ENCODE data around the gene FAM47E. TPM values are rescaled to one million over a fixed set of nuclear protein-coding genes. Genes with fewer than 3 reads are reported as not detected.

The FAM47E gene
- total and polyA plus RNA-seq, 4 donors = 0.85 to 2.5 (median 1.7) TPM

DNA sequence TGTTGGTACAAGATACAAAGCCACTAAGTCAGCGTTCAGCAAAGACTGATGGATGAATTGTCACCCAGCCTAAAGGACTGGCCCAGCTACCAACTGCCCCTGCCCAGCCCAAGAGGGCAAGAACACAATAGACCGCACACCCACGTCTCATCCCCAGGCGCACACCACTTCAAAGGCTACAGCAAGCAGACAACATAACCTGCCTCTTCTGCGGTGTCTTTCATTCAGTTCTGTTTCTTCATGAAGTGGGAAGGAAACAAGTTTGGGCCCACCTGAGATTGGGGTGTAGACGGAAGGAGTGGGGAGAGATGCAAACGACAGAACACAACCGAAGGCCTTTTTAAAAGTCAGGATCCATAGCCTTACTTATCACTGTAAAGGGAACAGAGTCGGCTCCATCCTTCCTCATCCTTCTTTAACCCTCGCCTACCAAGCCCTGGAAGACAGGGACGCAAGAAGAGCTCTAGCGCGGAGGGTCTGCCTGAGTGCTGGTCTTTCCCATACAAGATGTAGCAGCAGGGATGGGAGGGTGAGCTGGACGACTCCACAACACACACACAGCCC is 38.6 kb upstream of the FAM47E start:
- WGBS = under 1% methylated on average over 14 of the region's 14 CpGs
- Histone ChIP-seq H3K9ac (ENCODE audit: low read depth in 1 of 2, low read length in 2 of 2) (peak overlapping the region; percentile 83 to 95), H3K27ac (ENCODE audit: low read depth in 1 of 2, low read length in 2 of 2) (peak overlapping the region; percentile 98 to 99)

DNA sequence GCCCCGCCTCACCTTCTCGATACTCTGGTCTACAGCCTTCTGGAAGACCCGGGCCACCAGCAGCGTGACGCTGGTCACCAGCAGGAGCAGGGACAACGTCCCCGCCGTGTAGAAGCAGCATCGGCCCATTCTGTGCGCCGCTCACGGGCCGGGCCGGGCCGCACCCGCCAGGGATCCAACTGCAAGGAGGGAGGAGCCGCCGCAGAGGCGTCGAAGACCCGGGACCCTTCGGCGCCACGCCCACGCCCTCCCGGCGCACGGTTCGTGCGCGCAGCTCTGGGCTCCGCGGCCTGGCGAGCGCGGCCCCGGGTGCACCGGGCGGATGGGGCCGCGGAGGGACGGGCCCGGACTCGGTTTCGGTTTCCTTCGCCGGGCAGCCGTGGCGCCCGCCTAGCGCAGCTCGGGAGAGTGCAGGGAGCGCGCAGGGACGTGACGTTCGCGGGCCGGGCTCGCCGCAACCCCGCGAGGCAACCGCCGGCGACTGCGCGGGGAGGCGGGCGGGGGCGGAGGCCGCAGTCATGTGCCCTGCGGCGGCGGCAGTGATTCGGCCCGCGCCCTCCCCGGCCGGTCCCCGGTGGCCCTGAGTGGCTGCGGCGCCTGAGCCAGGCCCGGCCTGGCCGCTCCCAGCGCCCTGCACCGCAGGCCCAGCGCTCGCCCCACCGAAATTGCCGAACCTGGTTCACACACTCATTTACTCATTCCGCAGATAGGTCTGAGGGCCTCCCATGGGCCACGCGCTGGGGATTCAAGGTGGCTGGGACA is 37.9 kb upstream of the FAM47E start, which contains the start of gene SCARB2:
Gene SCARB2, minus strand, starts transcription at position 410 of the 762 bp plus-strand sequence. Its CDS starts 281 bp downstream, at position 129.
- H3K9ac ChIP-seq (ENCODE audit: low read depth in 1 of 2, low read length in 2 of 2) = peak within 1 kb of the TSS; percentile 83 to 95
- no peak for TF ChIP-seq FOXA1 (IDR thresholded peaks at IDR 0.05)
- TF ChIP-seq JUND (IDR thresholded peaks at IDR 0.05) = no peak
- no peak for TF ChIP-seq HNF4G (IDR thresholded peaks at IDR 0.05)
- TF ChIP-seq EGR1 (IDR thresholded peaks at IDR 0.05; ENCODE audit: low read depth in 2 of 2) = peak in 1 of 2 donors; percentile 86
- TF ChIP-seq, protein P1, sequence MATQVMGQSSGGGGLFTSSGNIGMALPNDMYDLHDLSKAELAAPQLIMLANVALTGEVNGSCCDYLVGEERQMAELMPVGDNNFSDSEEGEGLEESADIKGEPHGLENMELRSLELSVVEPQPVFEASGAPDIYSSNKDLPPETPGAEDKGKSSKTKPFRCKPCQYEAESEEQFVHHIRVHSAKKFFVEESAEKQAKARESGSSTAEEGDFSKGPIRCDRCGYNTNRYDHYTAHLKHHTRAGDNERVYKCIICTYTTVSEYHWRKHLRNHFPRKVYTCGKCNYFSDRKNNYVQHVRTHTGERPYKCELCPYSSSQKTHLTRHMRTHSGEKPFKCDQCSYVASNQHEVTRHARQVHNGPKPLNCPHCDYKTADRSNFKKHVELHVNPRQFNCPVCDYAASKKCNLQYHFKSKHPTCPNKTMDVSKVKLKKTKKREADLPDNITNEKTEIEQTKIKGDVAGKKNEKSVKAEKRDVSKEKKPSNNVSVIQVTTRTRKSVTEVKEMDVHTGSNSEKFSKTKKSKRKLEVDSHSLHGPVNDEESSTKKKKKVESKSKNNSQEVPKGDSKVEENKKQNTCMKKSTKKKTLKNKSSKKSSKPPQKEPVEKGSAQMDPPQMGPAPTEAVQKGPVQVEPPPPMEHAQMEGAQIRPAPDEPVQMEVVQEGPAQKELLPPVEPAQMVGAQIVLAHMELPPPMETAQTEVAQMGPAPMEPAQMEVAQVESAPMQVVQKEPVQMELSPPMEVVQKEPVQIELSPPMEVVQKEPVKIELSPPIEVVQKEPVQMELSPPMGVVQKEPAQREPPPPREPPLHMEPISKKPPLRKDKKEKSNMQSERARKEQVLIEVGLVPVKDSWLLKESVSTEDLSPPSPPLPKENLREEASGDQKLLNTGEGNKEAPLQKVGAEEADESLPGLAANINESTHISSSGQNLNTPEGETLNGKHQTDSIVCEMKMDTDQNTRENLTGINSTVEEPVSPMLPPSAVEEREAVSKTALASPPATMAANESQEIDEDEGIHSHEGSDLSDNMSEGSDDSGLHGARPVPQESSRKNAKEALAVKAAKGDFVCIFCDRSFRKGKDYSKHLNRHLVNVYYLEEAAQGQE (IDR thresholded peaks at IDR 0.05) = peak; percentile 48
- no peak for TF ChIP-seq RXRA (IDR thresholded peaks at IDR 0.05)
- peak in 1 of 2 donors; percentile 13 for TF ChIP-seq HNF4A (conservative IDR thresholded peaks at IDR 0.05)
- TF ChIP-seq, protein P2, sequence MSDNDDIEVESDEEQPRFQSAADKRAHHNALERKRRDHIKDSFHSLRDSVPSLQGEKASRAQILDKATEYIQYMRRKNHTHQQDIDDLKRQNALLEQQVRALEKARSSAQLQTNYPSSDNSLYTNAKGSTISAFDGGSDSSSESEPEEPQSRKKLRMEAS (IDR thresholded peaks at IDR 0.05) = no peak
- H3K4me3 ChIP-seq (ENCODE audit: low read depth in 1 of 3, low read length in 3 of 3) = peak within 1 kb of the TSS; percentile 69 to 94 (median 94)
- peak; percentile 80 for DNase-seq (ENCODE audit: low spot score)
- H3K36me3 ChIP-seq (ENCODE audit: control insufficient read depth in 4 of 4, insufficient read depth in 3 of 4, low read depth in 1 of 4, low read length in 3 of 4) = no peaks in the 10 kb centered on the region
- no peaks in the 10 kb centered on the region for H3K27me3 ChIP-seq (ENCODE audit: control insufficient read depth in 4 of 4, insufficient read depth in 4 of 4, low read length in 3 of 4)
- H3K9me3 ChIP-seq (ENCODE audit: control insufficient read depth in 4 of 4, low read length in 3 of 4) = no peaks in the 10 kb centered on the region
- under 1% methylated on average over 94 of the region's 94 CpGs for WGBS
- peaks cover 8 to 84% (median 74%) of the 10 kb centered on the region in 4 donors for H3K4me1 ChIP-seq (ENCODE audit: control insufficient read depth in 4 of 4, insufficient read depth in 4 of 4, low read length in 3 of 4)
- H3K27ac ChIP-seq (ENCODE audit: low read depth in 1 of 2, low read length in 2 of 2) = peak within 1 kb of the TSS; percentile 98 to 99

More for the DNA sequence above, 38.6 kb upstream of the FAM47E start:
- Histone ChIP-seq H3K4me3 (ENCODE audit: low read depth in 1 of 3, low read length in 3 of 3) (peak overlapping the region; percentile 69 to 94 (median 94)), H3K9me3 (ENCODE audit: control insufficient read depth in 4 of 4, low read length in 3 of 4) (no peaks in the 10 kb centered on the region), H3K27me3 (ENCODE audit: control insufficient read depth in 4 of 4, insufficient read depth in 4 of 4, low read length in 3 of 4) (no peaks in the 10 kb centered on the region), H3K4me1 (ENCODE audit: control insufficient read depth in 4 of 4, insufficient read depth in 4 of 4, low read length in 3 of 4) (peaks cover 6 to 89% (median 74%) of the 10 kb centered on the region in 4 donors), H3K36me3 (ENCODE audit: control insufficient read depth in 4 of 4, insufficient read depth in 3 of 4, low read depth in 1 of 4, low read length in 3 of 4) (no peaks in the 10 kb centered on the region)
- TF ChIP-seq HNF4A (conservative IDR thresholded peaks at IDR 0.05) (no peak), YY1 (IDR thresholded peaks at IDR 0.05) (peak; percentile 1)
- DNase-seq (ENCODE audit: low spot score) = no peak

DNA sequence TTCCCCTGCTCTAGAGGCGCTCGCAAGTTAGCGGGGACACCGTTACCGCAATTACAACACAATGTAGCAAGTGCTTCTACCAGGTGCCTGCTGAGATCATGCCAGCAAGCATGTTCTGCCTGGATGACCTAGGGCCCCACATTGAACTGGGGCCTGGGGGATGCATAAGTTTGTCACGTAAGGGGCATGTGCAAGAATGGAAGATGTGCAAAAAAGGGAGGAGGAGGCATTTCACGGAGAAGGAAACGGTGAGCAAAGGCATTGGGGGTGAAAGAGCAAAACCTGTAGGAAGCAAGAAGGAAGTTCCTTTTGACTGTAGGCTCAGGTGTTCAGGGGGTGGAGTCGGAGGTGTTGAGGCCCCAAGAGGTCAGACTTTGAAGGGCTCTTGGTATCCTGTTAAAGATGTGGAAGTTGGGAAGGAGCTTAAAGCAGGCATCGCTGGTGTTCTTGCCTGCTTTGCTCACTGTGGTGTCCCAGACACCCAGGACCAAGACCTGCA is 37.3 kb upstream of the FAM47E start:
- Histone ChIP-seq H3K9ac (ENCODE audit: low read depth in 1 of 2, low read length in 2 of 2) (peak overlapping the region; percentile 77 to 89), H3K36me3 (ENCODE audit: control insufficient read depth in 4 of 4, insufficient read depth in 3 of 4, low read depth in 1 of 4, low read length in 3 of 4) (no peaks in the 10 kb centered on the region), H3K4me1 (ENCODE audit: control insufficient read depth in 4 of 4, insufficient read depth in 4 of 4, low read length in 3 of 4) (peaks cover 9 to 85% (median 75%) of the 10 kb centered on the region in 4 donors), H3K4me3 (ENCODE audit: low read depth in 1 of 3, low read length in 3 of 3) (peak overlapping the region; percentile 59 to 70 (median 69)), H3K9me3 (ENCODE audit: control insufficient read depth in 4 of 4, low read length in 3 of 4) (no peaks in the 10 kb centered on the region), H3K27ac (ENCODE audit: low read depth in 1 of 2, low read length in 2 of 2) (peak overlapping the region; percentile 98 to 99), H3K27me3 (ENCODE audit: control insufficient read depth in 4 of 4, insufficient read depth in 4 of 4, low read length in 3 of 4) (no peaks in the 10 kb centered on the region)
- no peak for DNase-seq (ENCODE audit: low spot score)
- 11% methylated on average over 10 of the region's 10 CpGs for WGBS
- TF ChIP-seq NR2F2 (IDR thresholded peaks at IDR 0.05) = no peak
- TF ChIP-seq FOXA2 (IDR thresholded peaks at IDR 0.05) = no peak
- no peak for TF ChIP-seq HNF4G (IDR thresholded peaks at IDR 0.05)
- no peak for TF ChIP-seq EGR1 (IDR thresholded peaks at IDR 0.05; ENCODE audit: low read depth in 2 of 2)
- TF ChIP-seq RAD21 (IDR thresholded peaks at IDR 0.05) = peak in 1 of 2 donors; percentile 21
- TF ChIP-seq, protein P3, sequence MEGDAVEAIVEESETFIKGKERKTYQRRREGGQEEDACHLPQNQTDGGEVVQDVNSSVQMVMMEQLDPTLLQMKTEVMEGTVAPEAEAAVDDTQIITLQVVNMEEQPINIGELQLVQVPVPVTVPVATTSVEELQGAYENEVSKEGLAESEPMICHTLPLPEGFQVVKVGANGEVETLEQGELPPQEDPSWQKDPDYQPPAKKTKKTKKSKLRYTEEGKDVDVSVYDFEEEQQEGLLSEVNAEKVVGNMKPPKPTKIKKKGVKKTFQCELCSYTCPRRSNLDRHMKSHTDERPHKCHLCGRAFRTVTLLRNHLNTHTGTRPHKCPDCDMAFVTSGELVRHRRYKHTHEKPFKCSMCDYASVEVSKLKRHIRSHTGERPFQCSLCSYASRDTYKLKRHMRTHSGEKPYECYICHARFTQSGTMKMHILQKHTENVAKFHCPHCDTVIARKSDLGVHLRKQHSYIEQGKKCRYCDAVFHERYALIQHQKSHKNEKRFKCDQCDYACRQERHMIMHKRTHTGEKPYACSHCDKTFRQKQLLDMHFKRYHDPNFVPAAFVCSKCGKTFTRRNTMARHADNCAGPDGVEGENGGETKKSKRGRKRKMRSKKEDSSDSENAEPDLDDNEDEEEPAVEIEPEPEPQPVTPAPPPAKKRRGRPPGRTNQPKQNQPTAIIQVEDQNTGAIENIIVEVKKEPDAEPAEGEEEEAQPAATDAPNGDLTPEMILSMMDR (IDR thresholded peaks at IDR 0.05; ENCODE audit: low read depth, low read length, missing input control) = no peak
- peak; percentile 22 for TF ChIP-seq SP1 (IDR thresholded peaks at IDR 0.05)
- TF ChIP-seq, protein P1 (IDR thresholded peaks at IDR 0.05) = no peak
- no peak for TF ChIP-seq TAF1 (conservative IDR thresholded peaks at IDR 0.05)
- TF ChIP-seq YY1 (IDR thresholded peaks at IDR 0.05) = no peak

Data from liver (tissue), 9 donors.